Karpas-422 (cell line): ENCODE measurements around the gene CCDC18. TPM values are rescaled to one million over a fixed set of nuclear protein-coding genes. Genes with fewer than 3 reads are reported as not detected.
"Not testable (repeated sequence)": the region's sequence is repeated elsewhere in the genome, so short reads cannot be mapped to it uniquely, and the experiment has no call there.

Experiments used
- DNase-seq: peaks from one replicate; pipeline ENCODE4 v3.0.0-alpha.2; 2015
- H2AFZ ChIP-seq: fragments of 200-600 bp; sonication (generic); 2 replicates; pipeline ENCODE4 v1.6.1; 2014; ENCODE audit warnings: antibody characterized with exemption, low read length, mixed read lengths
- H3K27ac ChIP-seq: fragments of 200-600 bp; sonication (generic); 2 replicates; pipeline ENCODE4 v1.5.1; 2014; ENCODE audit warnings: mild to moderate bottlenecking, low read length, moderate library complexity
- H3K27me3 ChIP-seq: fragments of 200-600 bp; sonication (generic); 2 replicates; pipeline ENCODE4 v1.6.1; 2014; ENCODE audit warnings: low read length, mixed read lengths
- H3K36me3 ChIP-seq: fragments of 200-600 bp; sonication (generic); 2 replicates; pipeline ENCODE4 v1.6.1; 2014; ENCODE audit warnings: low read length, mixed read lengths; ENCODE audit not compliant: insufficient read depth
- H3K4me1 ChIP-seq: fragments of 200-600 bp; sonication (generic); 2 replicates; pipeline ENCODE4 v1.6.1; 2014; ENCODE audit warnings: mild to moderate bottlenecking, low read length, mixed read lengths
- H3K4me2 ChIP-seq: fragments of 200-600 bp; sonication (generic); 2 replicates; pipeline ENCODE4 v1.6.1; 2014; ENCODE audit warnings: low read length, low read depth, mild to moderate bottlenecking; ENCODE audit not compliant: poor library complexity, severe bottlenecking
- H3K4me3 ChIP-seq: fragments of 200-600 bp; sonication (generic); 2 replicates; pipeline ENCODE4 v1.5.1; 2014; ENCODE audit warnings: mild to moderate bottlenecking, antibody characterized with exemption, low read length, mixed read lengths
- H3K79me2 ChIP-seq: fragments of 200-600 bp; sonication (generic); 2 replicates; pipeline ENCODE4 v1.6.1; 2014; ENCODE audit warnings: mild to moderate bottlenecking, low read length, mixed read lengths
- H3K9ac ChIP-seq: fragments of 200-600 bp; sonication (generic); 2 replicates; pipeline ENCODE4 v1.6.0; 2014; ENCODE audit warnings: low read length
- H3K9me2 ChIP-seq: fragments of 200-600 bp; sonication (generic), shearing (Covaris generic); replicated peaks from 2 replicates; pipeline ENCODE4 v1.6.0; 2014; ENCODE audit warnings: mild to moderate bottlenecking, low read length, moderate library complexity; ENCODE audit not compliant: insufficient read depth
- H3K9me3 ChIP-seq: fragments of 300-700, 200-600 bp; sonication (generic); 2 replicates; pipeline ENCODE4 v1.6.1; 2014; ENCODE audit warnings: low read length, mixed read lengths
- H4K20me1 ChIP-seq: fragments of 200-600 bp; sonication (generic); 2 replicates; pipeline ENCODE4 v1.6.1; 2014; ENCODE audit warnings: mild to moderate bottlenecking, antibody characterized with exemption, low read length, low read depth; ENCODE audit not compliant: insufficient read depth
- total RNA-seq: library from RNA; depleted of rRNA; stranded (reverse); fragments of >200 nt; shearing (Covaris generic); gene quantifications from 2 replicates; pipeline ENCODE4 v1.2.3, GENCODE V29; 2014; ENCODE audit warnings: low replicate concordance

The CCDC18 gene
- total RNA-seq, 1 experiment from 2014 or later = 29.1 TPM

- Histone ChIP-seq H3K79me2 (no peaks in the 10 kb centered on the region), H3K27ac (no peak overlapping the region), H3K4me2 (no peak overlapping the region), H3K27me3 (no peaks in the 10 kb centered on the region), H3K9me3 (no peaks in the 10 kb centered on the region), H2AFZ (no peak overlapping the region), H3K9ac (no peak overlapping the region), H4K20me1 (no peaks in the 10 kb centered on the region), H3K4me3 (no peak overlapping the region), H3K9me2 (no peaks in the 10 kb centered on the region), H3K4me1 (no peaks in the 10 kb centered on the region), H3K36me3 (peaks cover 7% of the 10 kb centered on the region)
- no peak for DNase-seq
These were observed 19.6 kb downstream of the CCDC18 start for GRCh38 chr1:93200086-93200620.

- Histone ChIP-seq H3K36me3 (peaks cover 7% of the 10 kb centered on the region), H3K27ac (no peak overlapping the region), H2AFZ (no peak overlapping the region), H3K79me2 (no peaks in the 10 kb centered on the region), H3K9me3 (no peaks in the 10 kb centered on the region), H3K27me3 (no peaks in the 10 kb centered on the region), H3K9ac (no peak overlapping the region), H4K20me1 (no peaks in the 10 kb centered on the region), H3K9me2 (no peaks in the 10 kb centered on the region), H3K4me3 (no peak overlapping the region), H3K4me1 (no peaks in the 10 kb centered on the region), H3K4me2 (no peak overlapping the region)
- no peak for DNase-seq
These were observed 20.2 kb downstream of the CCDC18 start for GRCh38 chr1:93200714-93201113.

GRCh38 chr1:93205892-93206566, 25.5 kb downstream of the CCDC18 start:
- H3K4me2 ChIP-seq = no peak overlapping the region
- no peaks in the 10 kb centered on the region for H3K27me3 ChIP-seq
- H3K36me3 ChIP-seq = peaks cover 14% of the 10 kb centered on the region; the same call in 1 of the 2 replicates
- no peak overlapping the region for H3K9ac ChIP-seq
- H3K9me2 ChIP-seq = no peaks in the 10 kb centered on the region
- no peak for DNase-seq
- H3K79me2 ChIP-seq = no peaks in the 10 kb centered on the region
- no peak overlapping the region for H3K4me3 ChIP-seq
- no peaks in the 10 kb centered on the region for H4K20me1 ChIP-seq
- no peak overlapping the region for H2AFZ ChIP-seq
- no peak overlapping the region for H3K27ac ChIP-seq
- H3K9me3 ChIP-seq = no peaks in the 10 kb centered on the region
- H3K4me1 ChIP-seq = no peaks in the 10 kb centered on the region

GRCh38 chr1:93206567-93206954, 26.0 kb downstream of the CCDC18 start:
- no peak overlapping the region for H3K4me2 ChIP-seq
- H3K4me3 ChIP-seq = no peak overlapping the region
- H3K4me1 ChIP-seq = no peaks in the 10 kb centered on the region
- H3K79me2 ChIP-seq = no peaks in the 10 kb centered on the region
- DNase-seq = no peak
- H2AFZ ChIP-seq = no peak overlapping the region
- no peaks in the 10 kb centered on the region for H4K20me1 ChIP-seq
- H3K36me3 ChIP-seq = peaks cover 14% of the 10 kb centered on the region; the same call in 1 of the 2 replicates
- H3K9me2 ChIP-seq = no peaks in the 10 kb centered on the region
- H3K27ac ChIP-seq = no peak overlapping the region
- H3K9ac ChIP-seq = no peak overlapping the region
- H3K27me3 ChIP-seq = no peaks in the 10 kb centered on the region
- no peaks in the 10 kb centered on the region for H3K9me3 ChIP-seq

GRCh38 chr1:93207211-93207610, 26.7 kb downstream of the CCDC18 start:
- Histone ChIP-seq H3K4me1 (no peaks in the 10 kb centered on the region), H3K79me2 (no peaks in the 10 kb centered on the region), H3K36me3 (peaks cover 11% of the 10 kb centered on the region; the same call in 1 of the 2 replicates), H3K9me2 (no peaks in the 10 kb centered on the region), H3K9me3 (no peaks in the 10 kb centered on the region), H3K4me2 (no peak overlapping the region), H3K9ac (no peak overlapping the region), H3K27me3 (no peaks in the 10 kb centered on the region), H4K20me1 (no peaks in the 10 kb centered on the region), H3K4me3 (no peak overlapping the region), H2AFZ (no peak overlapping the region), H3K27ac (no peak overlapping the region)
- DNase-seq = no peak

GRCh38 chr1:93215322-93215721, 34.8 kb downstream of the CCDC18 start:
- no peaks in the 10 kb centered on the region for H3K9me3 ChIP-seq
- H2AFZ ChIP-seq = no peak overlapping the region
- H3K9ac ChIP-seq = no peak overlapping the region
- H4K20me1 ChIP-seq = no peaks in the 10 kb centered on the region
- no peaks in the 10 kb centered on the region for H3K9me2 ChIP-seq
- peaks cover 11% of the 10 kb centered on the region for H3K36me3 ChIP-seq
- H3K4me3 ChIP-seq = no peak overlapping the region
- DNase-seq = no peak
- no peaks in the 10 kb centered on the region for H3K4me1 ChIP-seq
- H3K27me3 ChIP-seq = no peaks in the 10 kb centered on the region
- no peak overlapping the region for H3K27ac ChIP-seq
- no peaks in the 10 kb centered on the region for H3K79me2 ChIP-seq
- H3K4me2 ChIP-seq = no peak overlapping the region

GRCh38 chr1:93219443-93219842, 38.9 kb downstream of the CCDC18 start:
- no peak for DNase-seq
- H3K4me1 ChIP-seq = no peaks in the 10 kb centered on the region
- H3K9me3 ChIP-seq = no peaks in the 10 kb centered on the region
- H4K20me1 ChIP-seq = no peaks in the 10 kb centered on the region
- peaks cover 23% of the 10 kb centered on the region for H3K36me3 ChIP-seq
- H3K9ac ChIP-seq = no peak overlapping the region
- no peaks in the 10 kb centered on the region for H3K27me3 ChIP-seq
- no peak overlapping the region for H2AFZ ChIP-seq
- H3K4me3 ChIP-seq = no peak overlapping the region
- H3K79me2 ChIP-seq = no peaks in the 10 kb centered on the region
- no peak overlapping the region for H3K27ac ChIP-seq
- H3K4me2 ChIP-seq = no peak overlapping the region
- no peaks in the 10 kb centered on the region for H3K9me2 ChIP-seq

GRCh38 chr1:93220716-93221115, 40.2 kb downstream of the CCDC18 start:
- H2AFZ ChIP-seq, H3K4me2 ChIP-seq, H4K20me1 ChIP-seq, H3K27ac ChIP-seq, H3K9me2 ChIP-seq, H3K9me3 ChIP-seq, DNase-seq, H3K27me3 ChIP-seq, H3K4me1 ChIP-seq, H3K79me2 ChIP-seq, H3K4me3 ChIP-seq, H3K9ac ChIP-seq: not testable (repeated sequence)
- peaks cover 28% of the 10 kb centered on the region for H3K36me3 ChIP-seq
